HG03354 (cell line): Measurements from ENCODE around the gene SP100.
A peak's percentile ranks its signal among the peaks of the same experiment; 100 is the strongest.
"Not testable (repeated sequence)": the region's sequence is repeated elsewhere in the genome, so short reads cannot be mapped to it uniquely, and the experiment has no call there.

Experiments used
- ATAC-seq: cut with Tn5 transposase; IDR thresholded peaks from one replicate; pipeline ENCODE4 v1.9.1; 2021; ENCODE audit warnings: mild to moderate bottlenecking; ENCODE audit not compliant: unreplicated experiment, poor library complexity, severe bottlenecking

SP100 gene

DNA sequence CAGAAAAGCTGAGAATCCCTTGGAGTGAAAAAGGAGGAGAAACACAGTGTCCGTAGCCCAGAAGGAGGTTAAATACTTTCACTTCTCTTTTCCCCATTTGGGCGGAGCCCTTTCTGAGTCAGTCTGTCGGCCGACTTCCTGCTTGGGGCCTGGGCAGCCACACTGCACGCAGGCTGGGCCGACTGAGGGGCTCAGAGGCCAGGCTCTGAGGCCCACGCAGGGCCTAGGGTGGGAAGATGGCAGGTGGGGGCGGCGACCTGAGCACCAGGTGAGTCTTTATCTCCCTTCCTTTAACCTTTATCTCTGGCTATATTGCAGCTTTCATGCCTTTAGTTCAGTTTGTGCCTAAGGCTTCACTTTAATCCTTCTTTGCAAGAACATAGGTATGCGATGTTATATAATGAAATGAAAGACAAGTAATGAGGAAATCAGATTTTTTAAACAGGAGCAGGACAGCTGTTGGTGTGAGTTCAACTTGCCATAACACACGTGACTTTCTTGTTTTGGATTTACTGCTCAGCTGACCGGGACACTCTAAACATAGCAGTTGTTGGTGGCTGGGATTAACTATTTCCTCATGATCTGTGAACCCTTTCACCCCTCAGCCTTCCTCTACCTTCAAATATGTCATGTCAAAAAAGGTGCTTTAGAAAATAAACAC is at the start of gene SP100:
Gene SP100, plus strand, starts transcription at position 141 of the 661 bp plus-strand sequence. Its CDS starts 96 bp downstream, at position 237.
- peak; percentile 87 for ATAC-seq

DNA sequence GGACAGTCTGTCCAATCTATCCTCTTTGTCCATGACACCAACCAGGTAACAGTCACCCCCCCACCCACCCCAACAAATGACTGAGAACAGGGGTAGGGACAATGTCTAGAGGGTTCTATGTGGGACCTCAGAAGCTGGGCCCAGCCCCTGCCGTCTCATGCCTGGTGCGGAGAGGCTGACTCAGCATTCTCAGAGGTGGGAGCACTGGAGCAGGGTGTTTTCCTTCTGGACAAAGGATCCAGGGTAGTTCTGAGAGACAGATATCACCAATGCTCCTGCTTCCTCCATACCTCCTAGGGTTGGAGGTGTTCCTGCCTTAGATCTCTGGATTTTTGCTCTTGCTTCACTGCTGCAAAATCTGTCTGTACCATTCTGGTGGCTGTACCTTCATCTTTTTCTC is 33.9 kb upstream of the SP100 start:
- no peak for ATAC-seq

- ATAC-seq = no peak
Measured at GRCh38 chr2:230383453-230383852, 32.5 kb upstream of the SP100 start.

DNA sequence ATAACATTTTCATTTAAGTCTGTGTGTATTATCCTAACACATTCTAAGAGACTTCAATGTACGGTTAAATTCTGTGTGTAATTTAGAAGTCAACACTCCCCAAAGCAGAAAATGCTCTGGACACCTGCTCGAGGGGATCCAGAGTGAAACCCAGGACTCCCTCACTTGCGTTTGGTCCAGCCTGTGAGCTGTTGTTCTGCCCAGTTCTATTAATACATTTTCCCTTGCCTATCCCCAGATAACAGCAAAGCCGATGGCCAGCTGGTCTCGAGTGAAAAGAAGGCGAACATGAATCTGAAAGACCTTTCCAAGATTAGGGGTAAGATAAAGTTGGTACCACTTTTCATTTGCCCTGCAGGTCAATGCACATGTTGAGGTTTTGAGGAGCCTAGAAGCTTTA is 31.0 kb upstream of the SP100 start:
- no peak for ATAC-seq

- no peak for ATAC-seq
Measured at GRCh38 chr2:230394301-230394700, 21.7 kb upstream of the SP100 start.

GRCh38 chr2:230398698-230399097 is 17.3 kb upstream of the SP100 start:
- ATAC-seq = not testable (repeated sequence)

DNA sequence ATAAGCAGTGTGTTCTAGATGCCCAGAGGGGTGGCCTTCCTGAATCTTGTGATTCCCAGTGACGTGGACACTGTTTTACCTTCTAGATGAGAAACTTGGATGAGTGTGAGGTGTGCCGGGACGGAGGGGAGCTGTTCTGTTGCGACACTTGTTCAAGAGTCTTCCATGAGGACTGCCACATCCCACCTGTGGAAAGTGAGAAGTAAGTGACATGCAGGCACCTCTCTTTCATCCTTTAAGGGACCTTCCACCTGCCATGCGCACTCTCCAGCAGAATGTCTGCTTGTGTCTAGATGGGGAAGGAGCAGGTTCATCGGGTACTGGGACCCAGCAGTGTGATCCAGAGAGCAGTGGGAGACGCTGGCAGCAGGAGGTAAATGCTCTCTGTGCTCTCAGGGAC is 16.0 kb upstream of the SP100 start:
- no peak for ATAC-seq

DNA sequence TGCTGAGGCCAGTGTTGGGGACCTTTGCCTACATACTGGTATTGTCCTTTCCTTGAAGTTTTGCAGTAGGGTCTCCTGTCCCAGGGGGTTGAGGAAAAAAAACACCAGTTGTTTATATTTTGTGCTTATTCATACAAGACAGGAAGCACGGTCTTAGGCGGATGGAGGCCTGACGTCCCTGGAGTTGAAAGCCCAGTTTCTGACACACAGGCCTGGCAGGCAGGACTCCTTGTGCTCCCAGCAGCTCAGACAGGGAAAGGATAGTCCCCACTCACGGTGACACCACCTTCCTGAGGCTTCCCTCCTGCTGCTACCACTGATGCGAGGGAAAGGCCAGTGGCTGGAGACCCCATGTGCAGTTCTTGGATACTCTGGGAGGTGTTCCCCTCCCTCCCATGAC is 15.5 kb upstream of the SP100 start:
- ATAC-seq = no peak

DNA sequence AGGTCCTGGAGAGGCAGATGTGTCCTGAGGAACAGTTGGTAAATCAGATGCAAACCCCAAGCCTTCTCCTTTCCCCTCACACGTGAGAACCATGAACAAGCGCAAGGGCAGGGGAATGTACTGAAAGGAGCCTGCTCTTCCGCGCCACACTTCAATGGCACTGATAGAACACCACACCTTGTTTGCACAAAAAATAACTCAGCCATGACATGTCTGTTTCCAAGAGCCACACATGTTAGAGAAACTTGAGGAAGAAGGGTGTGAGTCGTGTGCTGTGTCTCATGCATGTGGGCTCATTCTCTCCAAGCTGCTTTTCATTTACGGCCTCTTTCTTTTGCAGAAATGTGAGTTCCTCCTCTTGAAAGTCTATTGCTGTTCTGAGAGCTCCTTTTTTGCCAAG is 15.0 kb upstream of the SP100 start:
- ATAC-seq = not testable (repeated sequence)

- no peak for ATAC-seq
Measured at GRCh38 chr2:230403746-230404145, 12.3 kb upstream of the SP100 start.

DNA sequence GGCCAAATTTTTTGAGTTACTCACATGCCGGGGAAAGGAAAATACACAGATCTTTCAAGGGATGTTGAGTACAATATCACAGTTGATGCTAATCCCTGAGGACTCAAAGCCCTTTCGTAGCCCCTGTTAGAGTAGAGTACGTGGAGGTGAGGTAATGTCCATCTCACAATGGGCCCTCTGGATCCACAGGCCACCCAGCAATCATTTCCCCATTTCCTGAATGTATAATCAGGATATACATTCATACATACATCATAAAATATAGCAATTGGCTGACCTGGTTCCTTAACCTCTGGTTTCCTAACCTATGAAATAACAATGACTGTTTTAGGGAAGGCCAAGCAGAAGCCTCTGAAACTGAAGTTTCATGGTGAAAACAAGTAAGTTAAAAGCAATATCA is 10.2 kb upstream of the SP100 start:
- ATAC-seq = no peak

- ATAC-seq = no peak
Measured at GRCh38 chr2:230408244-230408842, 7.7 kb upstream of the SP100 start.

- not testable (repeated sequence) for ATAC-seq
Measured at GRCh38 chr2:230409316-230409715, 6.7 kb upstream of the SP100 start.

- ATAC-seq = no peak
Measured at GRCh38 chr2:230410263-230410662, 5.7 kb upstream of the SP100 start.

GRCh38 chr2:230410861-230411569 is 5.0 kb upstream of the SP100 start:
- ATAC-seq = no peak

- ATAC-seq = peak; percentile 66
Measured at GRCh38 chr2:230411570-230412370, 4.2 kb upstream of the SP100 start.

- ATAC-seq = no peak
Measured at GRCh38 chr2:230412371-230412711, 3.7 kb upstream of the SP100 start.

DNA sequence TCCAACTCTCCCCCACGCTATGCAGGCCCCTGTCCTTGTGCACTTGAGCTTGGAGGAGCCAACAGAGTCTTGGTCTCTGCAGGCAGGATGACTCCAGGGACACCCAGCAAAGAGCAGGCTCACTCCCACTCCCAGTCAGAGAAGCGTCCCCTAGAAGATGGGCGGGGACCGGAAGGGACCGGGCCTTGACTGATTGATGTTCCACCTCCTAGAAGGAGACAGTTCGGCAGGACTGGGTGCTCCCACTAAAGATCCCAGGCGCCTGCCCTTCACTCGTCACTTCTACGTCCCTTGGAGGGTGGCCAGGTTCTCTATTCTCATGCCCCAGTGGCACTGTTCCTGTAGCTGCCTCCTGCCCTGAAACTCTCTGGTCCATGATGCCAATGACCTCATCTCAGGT is 3.2 kb upstream of the SP100 start:
- ATAC-seq = no peak

DNA sequence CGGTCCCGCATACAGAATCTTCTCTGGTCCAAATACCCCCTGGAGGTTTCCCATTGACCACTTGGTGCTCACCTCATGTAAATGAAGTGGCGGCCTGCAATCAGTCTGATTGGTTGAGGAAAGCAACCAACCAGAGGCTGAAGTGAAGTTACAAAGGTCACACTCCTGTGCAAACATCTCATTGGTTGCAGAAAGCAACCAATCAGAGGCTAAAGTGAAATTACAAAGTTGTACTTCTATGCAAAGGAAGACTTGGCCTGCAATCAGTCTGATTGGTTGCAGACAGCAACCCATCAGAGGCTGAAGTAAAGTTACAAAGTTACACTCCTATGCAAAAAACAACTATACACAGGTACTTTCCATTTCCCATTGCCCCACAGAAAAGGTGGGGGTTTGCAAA is 2.5 kb upstream of the SP100 start:
- ATAC-seq = no peak

DNA sequence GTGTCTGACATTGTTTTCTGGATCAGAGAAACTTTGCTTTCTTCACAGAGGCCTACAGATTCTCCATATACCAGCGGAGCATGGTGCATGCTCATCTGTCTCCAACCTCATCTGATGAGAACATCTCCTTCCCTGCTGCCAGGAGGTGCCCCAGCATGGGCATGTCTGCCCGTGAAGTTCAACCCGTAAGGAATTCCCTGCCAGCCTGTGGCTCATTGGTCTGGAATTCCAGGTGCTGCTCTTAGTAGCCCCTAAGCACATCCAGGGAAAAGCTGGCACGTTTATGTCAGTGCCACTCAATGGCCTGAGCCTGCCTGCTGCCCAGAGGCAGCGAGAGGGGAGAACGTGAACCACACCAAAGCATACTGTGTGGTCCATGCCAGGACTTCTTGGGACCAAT is 1.7 kb upstream of the SP100 start:
- no peak for ATAC-seq
